IMR-90 (cell line): ENCODE data around the gene TMPRSS2. TPM values are rescaled to one million over a fixed set of nuclear protein-coding genes. Genes with fewer than 3 reads are reported as not detected.

Experiments used
- ATAC-seq: fragments of 200-7000 bp; cut with Tn5 transposase; 2 replicates; pipeline ENCODE4 v1.9.1; 2020; ENCODE audit warnings: low read depth, mild to moderate bottlenecking, moderate library complexity
- BruUV-seq: library from RNA; stranded (reverse); fragments of 400-500 nt; replicated peaks from 2 replicates; lab custom pipeline; 2021; lab: Mats Ljungman, UMichigan
- CTCF ChIA-PET: fragments of 300-600 bp; formaldehyde crosslinking; extraction: SDS; loops from one replicate; lab custom pipeline; 2021; ENCODE audit warnings: antibody characterized with exemption; lab: Yijun Ruan, JAX
- POLR2A ChIA-PET: fragments of 300-600 bp; sonication (Branson Sonifier 250); formaldehyde crosslinking; loops from one replicate; lab custom pipeline; 2022; ENCODE audit warnings: antibody characterized with exemption; ENCODE audit not compliant: unreplicated experiment; lab: Charles Lee
- DNase-seq: peaks from one replicate; pipeline ENCODE4 v3.0.0; 2013
- H2AFZ ChIP-seq: replicated peaks from 2 replicates; pipeline ENCODE3; 2013; ENCODE audit warnings: low read length, mild to moderate bottlenecking; ENCODE audit not compliant: poor library complexity
- H2AK5ac ChIP-seq: 2 replicates; pipeline ENCODE4 v1.6.1; 2013; ENCODE audit warnings: low read depth, low read length, inconsistent platforms
- H2AK9ac ChIP-seq: replicated peaks from 2 replicates; pipeline ENCODE3; 2013; ENCODE audit warnings: mild to moderate bottlenecking, low read depth, low read length, moderate library complexity; ENCODE audit not compliant: poor library complexity
- H2BK120ac ChIP-seq: 2 replicates; pipeline ENCODE4 v1.6.1; 2013; ENCODE audit warnings: low read depth, low read length, inconsistent platforms
- H2BK15ac ChIP-seq: 3 replicates; pipeline ENCODE4 v1.6.1; 2013; ENCODE audit warnings: low read depth, low read length, inconsistent platforms
- H2BK20ac ChIP-seq: 2 replicates; pipeline ENCODE4 v1.6.1; 2013; ENCODE audit warnings: low read depth, mild to moderate bottlenecking, inconsistent platforms, low read length, moderate library complexity
- H2BK5ac ChIP-seq: 2 replicates; pipeline ENCODE4 v1.6.1; 2013; ENCODE audit warnings: mild to moderate bottlenecking, low read depth, low read length, inconsistent platforms; ENCODE audit not compliant: poor library complexity, severe bottlenecking
- H3K14ac ChIP-seq: replicated peaks from 2 replicates; pipeline ENCODE4 v1.6.1; 2013; ENCODE audit warnings: low read depth, low read length, inconsistent platforms
- H3K18ac ChIP-seq: 2 replicates; pipeline ENCODE4 v1.6.1; 2013; ENCODE audit warnings: low read depth, low read length, control low read depth
- H3K23ac ChIP-seq: 2 replicates; pipeline ENCODE4 v1.6.1; 2013; ENCODE audit warnings: low read depth, low read length, inconsistent platforms
- H3K27ac ChIP-seq: 2 replicates; pipeline ENCODE4 v1.5.1; 2013; ENCODE audit warnings: mild to moderate bottlenecking, control low read depth, low read length; ENCODE audit not compliant: insufficient read depth
- H3K27me3 ChIP-seq: 2 replicates; pipeline ENCODE4 v1.6.1; 2013; ENCODE audit warnings: low read length; ENCODE audit not compliant: control insufficient read depth, insufficient read depth
- H3K36me3 ChIP-seq: 2 replicates; pipeline ENCODE4 v1.6.1; 2013; ENCODE audit warnings: low read length, mixed read lengths; ENCODE audit not compliant: control insufficient read depth, insufficient read depth
- H3K4ac ChIP-seq: 2 replicates; pipeline ENCODE4 v1.6.1; 2013; ENCODE audit warnings: low read depth, low read length, inconsistent platforms
- H3K4me1 ChIP-seq: 2 replicates; pipeline ENCODE4 v1.6.1; 2013; ENCODE audit warnings: low read length, mixed read lengths; ENCODE audit not compliant: control insufficient read depth, insufficient read depth
- H3K4me2 ChIP-seq: 2 replicates; pipeline ENCODE4 v1.6.1; 2013; ENCODE audit warnings: low read depth, mild to moderate bottlenecking, control low read depth, low read length, moderate library complexity
- H3K4me3 ChIP-seq: 2 replicates; pipeline ENCODE4 v1.5.1; 2013; ENCODE audit warnings: low read depth, mild to moderate bottlenecking, control low read depth, low read length, moderate library complexity; ENCODE audit not compliant: insufficient read depth
- H3K56ac ChIP-seq: 2 replicates; pipeline ENCODE4 v1.6.1; 2013; ENCODE audit warnings: low read length, inconsistent platforms; ENCODE audit not compliant: insufficient read depth; ENCODE audit errors: extremely low read depth
- H3K79me1 ChIP-seq, 2 experiments: 2 replicates each; pipeline ENCODE4 v1.6.1; 2013; ENCODE audit warnings: low read length in 2 of 2, inconsistent platforms in 1 of 2, low read depth in 1 of 2
- H3K9ac ChIP-seq: 2 replicates; pipeline ENCODE4 v1.6.1; 2013; ENCODE audit warnings: low read depth, low read length, control low read depth
- H3K9me1 ChIP-seq: 2 replicates; pipeline ENCODE4 v1.6.1; 2013; ENCODE audit warnings: low read length, inconsistent platforms; ENCODE audit not compliant: insufficient read depth
- H3K9me3 ChIP-seq: 2 replicates; pipeline ENCODE4 v1.6.1; 2013; ENCODE audit warnings: low read length; ENCODE audit not compliant: control insufficient read depth, insufficient read depth
- H4K20me1 ChIP-seq: 2 replicates; pipeline ENCODE4 v1.6.1; 2013; ENCODE audit warnings: low read length, inconsistent platforms; ENCODE audit not compliant: insufficient read depth
- H4K5ac ChIP-seq: 2 replicates; pipeline ENCODE4 v1.6.1; 2013; ENCODE audit warnings: mild to moderate bottlenecking, low read depth, low read length, control low read depth
- H4K8ac ChIP-seq, 2 experiments: 2 replicates each; pipeline ENCODE4 v1.6.1; 2013; ENCODE audit warnings: low read depth in 2 of 2, low read length in 2 of 2, control low read depth in 1 of 2, inconsistent platforms in 1 of 2
- H4K91ac ChIP-seq: 2 replicates; pipeline ENCODE4 v1.6.1; 2013; ENCODE audit warnings: low read depth, low read length, inconsistent platforms; ENCODE audit not compliant: insufficient read depth
- CTCF ChIP-seq: conservative IDR thresholded peaks from 2 replicates; pipeline ENCODE4 v1.5.1; 2012; ENCODE audit warnings: mild to moderate bottlenecking, low read depth, low read length, improper control_type of control experiment
- MAFK ChIP-seq: IDR thresholded peaks from 2 replicates; pipeline ENCODE4 v1.6.1; 2012; ENCODE audit warnings: low read depth, low read length, improper control_type of control experiment
- MAZ ChIP-seq: IDR thresholded peaks from 2 replicates; pipeline ENCODE4 v1.6.1; 2012; ENCODE audit warnings: low read depth, mild to moderate bottlenecking, low read length, improper control_type of control experiment, moderate library complexity, borderline replicate concordance
- MXI1 ChIP-seq: IDR thresholded peaks from 2 replicates; pipeline ENCODE4 v1.6.1; 2012; ENCODE audit warnings: low read depth, mild to moderate bottlenecking, low read length, moderate library complexity, borderline replicate concordance
- NFE2L2 ChIP-seq: fragments of 150-350 bp; IDR thresholded peaks from 2 replicates; pipeline ENCODE4 v1.6.1; 2016; ENCODE audit warnings: low read depth, mild to moderate bottlenecking, low read length
- POLR2A ChIP-seq: IDR thresholded peaks from 2 replicates; pipeline ENCODE4 v1.6.1; 2012; ENCODE audit warnings: mild to moderate bottlenecking, low read depth, low read length
- RFX5 ChIP-seq: IDR thresholded peaks from 2 replicates; pipeline ENCODE4 v1.8.0; 2012; ENCODE audit warnings: low read depth, mild to moderate bottlenecking, low read length, moderate library complexity
- SMC3 ChIP-seq: fragments of 150-350 bp; IDR thresholded peaks from 2 replicates; pipeline ENCODE4 v1.6.1; 2016; ENCODE audit warnings: low read depth, mild to moderate bottlenecking, antibody characterized with exemption, low read length, moderate library complexity
- USF2 ChIP-seq: fragments of 150-350 bp; IDR thresholded peaks from 2 replicates; pipeline ENCODE4 v1.6.1; 2017; ENCODE audit warnings: mild to moderate bottlenecking, antibody characterized with exemption, low read length, low read depth
- WGBS, 2 experiments: methylation state at CpG; one replicate each; pipeline versions ENCODE4 v1.1.5 to v1.1.7; 2013; ENCODE audit warnings: missing lambda C conversion rate in 2 of 2; ENCODE audit not compliant: insufficient read length in 1 of 2; ENCODE audit errors: extremely low coverage in 2 of 2; 5-methylcytosine and 5-hydroxymethylcytosine counted together
- dilution Hi-C: fragments of 300-500 bp; cut with HindIII; formaldehyde crosslinking; loops from one replicate; pipeline ENCODE4 v1.14.3; 2018; ENCODE audit warnings: low sequenced_read_pairs; ENCODE audit not compliant: unreplicated experiment
- in situ Hi-C: fragments of 300-500 bp; cut with MboI; formaldehyde crosslinking; loops from 3 replicates; pipeline ENCODE4 v1.14.3; 2019; ENCODE audit warnings: low sequenced_read_pairs, inconsistent platforms, mixed read lengths
- intact Hi-C: fragments of 100-400 bp; cut with micrococcal nuclease; formaldehyde crosslinking; loops from 2 replicates; pipeline ENCODE4 v1.10.0; 2022
- polyA plus RNA-seq, 3 experiments: library from polyadenylated mRNA; depleted of rRNA; stranded (reverse); fragments of >200 nt; gene quantifications; 2 replicates each; pipeline ENCODE4 v1.2.3, GENCODE V29; 2012; ENCODE audit warnings: low replicate concordance in 1 of 3
- total RNA-seq: library from RNA; depleted of rRNA; stranded (reverse); fragments of >200 nt; gene quantifications from 2 replicates; pipeline ENCODE4 v1.2.3, GENCODE V29; 2012

Gene TMPRSS2
- total and polyA plus RNA-seq, 2 of the 4 experiments (the other 2 are of a cell fraction) = not detected

- no peak for ATAC-seq
- ChIA-PET CTCF (no interaction called here), POLR2A (no interaction called here)
- no peak overlapping the region for H2AK9ac ChIP-seq
- no peak overlapping the region for H3K9ac ChIP-seq
- no peak overlapping the region for H2AFZ ChIP-seq
- H3K27ac ChIP-seq = no peak overlapping the region
- in situ Hi-C loops (no loop called here), intact Hi-C loops (no loop called here), dilution Hi-C loops (no loop called here)
- H3K79me1 ChIP-seq = no peaks in the 10 kb centered on the region
- H2BK15ac ChIP-seq = no peak overlapping the region
- no peaks in the 10 kb centered on the region for H4K20me1 ChIP-seq
- H3K4me3 ChIP-seq = no peak overlapping the region
- no peak overlapping the region for H3K18ac ChIP-seq
- no peak overlapping the region for H4K91ac ChIP-seq
- DNase-seq = no peak
- no peak overlapping the region for H2BK20ac ChIP-seq
- no peak overlapping the region for H4K8ac ChIP-seq
- BruUV-seq = no TSS peak
- no peak overlapping the region for H3K56ac ChIP-seq
- WGBS, 2 experiments = 86% methylated on average over 2 of the region's 4 CpGs; no CpG with 5 or more reads in 1 of the 2 experiments
- no peak overlapping the region for H2BK120ac ChIP-seq
- no peaks in the 10 kb centered on the region for H3K9me1 ChIP-seq
- H2BK5ac ChIP-seq = no peak overlapping the region
- no peaks in the 10 kb centered on the region for H3K36me3 ChIP-seq
- H3K9me3 ChIP-seq = no peaks in the 10 kb centered on the region
- H3K27me3 ChIP-seq = no peaks in the 10 kb centered on the region
- no peak overlapping the region for H3K4ac ChIP-seq
- no peak overlapping the region for H3K23ac ChIP-seq
- no peaks in the 10 kb centered on the region for H3K4me1 ChIP-seq
- TF ChIP-seq MAFK = no peak
- TF ChIP-seq CTCF = no peak
- TF ChIP-seq POLR2A = no peak
- no peak for TF ChIP-seq MXI1
- TF ChIP-seq RFX5 = no peak
- no peak for TF ChIP-seq USF2
- no peak for TF ChIP-seq NFE2L2
- no peak for TF ChIP-seq SMC3
- no peak for TF ChIP-seq MAZ
- no peak overlapping the region for H2AK5ac ChIP-seq
- no peak overlapping the region for H3K14ac ChIP-seq
- H4K5ac ChIP-seq = no peak overlapping the region
- no peak overlapping the region for H3K4me2 ChIP-seq
Observed at GRCh38 chr21:41446586-41446985, 61.4 kb downstream of the TMPRSS2 start.
